GM23338 (cell line): Measurements from ENCODE around the gene SMG7. TPM values are rescaled to one million over a fixed set of nuclear protein-coding genes. Genes with fewer than 3 reads are reported as not detected.

Experiments
- ATAC-seq: fragments of 200-7000 bp; cut with Tn5 transposase; 3 replicates; pipeline ENCODE4 v1.9.1; 2020
- DNase-seq: peaks from one replicate; pipeline ENCODE4 v3.0.0-alpha.2; 2015; ENCODE audit warnings: low spot score
- H2AFZ ChIP-seq: fragments of 200-600 bp; sonication (generic); 2 replicates; pipeline ENCODE4 v1.8.0; 2016; ENCODE audit warnings: antibody characterized with exemption, mild to moderate bottlenecking, moderate library complexity
- H3F3A ChIP-seq: fragments of 200-600 bp; sonication (generic); replicated peaks from 2 replicates; pipeline ENCODE4 v1.8.0; 2017; ENCODE audit warnings: antibody characterized with exemption, mixed run types, low read depth
- H3K27ac ChIP-seq: fragments of 200-600 bp; sonication (generic); 2 replicates; pipeline ENCODE4 v1.6.1; 2016; ENCODE audit warnings: low read depth
- H3K27me3 ChIP-seq: fragments of 200-600 bp; sonication (generic); 2 replicates; pipeline ENCODE4 v1.8.0; 2016; ENCODE audit warnings: mild to moderate bottlenecking, mixed run types, moderate library complexity; ENCODE audit not compliant: insufficient read depth
- H3K36me3 ChIP-seq: fragments of 200-600 bp; sonication (generic); 2 replicates; pipeline ENCODE4 v1.8.0; 2016; ENCODE audit warnings: mild to moderate bottlenecking; ENCODE audit not compliant: insufficient read depth
- H3K4me1 ChIP-seq: fragments of 200-600 bp; sonication (generic); 2 replicates; pipeline ENCODE4 v1.8.0; 2016; ENCODE audit warnings: mild to moderate bottlenecking, moderate library complexity; ENCODE audit not compliant: insufficient read depth
- H3K4me2 ChIP-seq: fragments of 200-600 bp; sonication (generic); 2 replicates; pipeline ENCODE4 v1.7.1; 2017; ENCODE audit warnings: mixed run types
- H3K4me3 ChIP-seq: fragments of 200-600 bp; sonication (generic); 2 replicates; pipeline ENCODE4 v1.6.1; 2016; ENCODE audit warnings: mixed run types
- H3K79me2 ChIP-seq: fragments of 200-600 bp; sonication (generic); replicated peaks from 2 replicates; pipeline ENCODE4 v1.8.0; 2017; ENCODE audit warnings: mild to moderate bottlenecking; ENCODE audit not compliant: insufficient read depth
- H3K9me2 ChIP-seq: fragments of 200-600 bp; sonication (generic); 2 replicates; pipeline ENCODE4 v1.8.0; 2017; ENCODE audit not compliant: insufficient read depth
- H4K20me1 ChIP-seq: fragments of 200-600 bp; sonication (generic); replicated peaks from 2 replicates; pipeline ENCODE4 v1.8.0; 2017; ENCODE audit warnings: mild to moderate bottlenecking; ENCODE audit not compliant: insufficient read depth
- H3K27ac Mint-ChIP-seq: 2 replicates; pipeline ENCODE4 v1.8.0; 2020; ENCODE audit warnings: inconsistent platforms, mild to moderate bottlenecking, moderate library complexity, mixed read lengths
- H3K27me3 Mint-ChIP-seq: 3 replicates; pipeline ENCODE4 v1.8.0; 2022; ENCODE audit warnings: low read depth, mild to moderate bottlenecking, moderate library complexity, mixed read lengths, inconsistent platforms; ENCODE audit not compliant: insufficient read depth, poor library complexity
- H3K36me3 Mint-ChIP-seq: 3 replicates; pipeline ENCODE4 v1.8.0; 2021; ENCODE audit warnings: low read depth, mild to moderate bottlenecking, inconsistent platforms, moderate library complexity, mixed read lengths
- H3K4me1 Mint-ChIP-seq: 3 replicates; pipeline ENCODE4 v1.8.0; 2020; ENCODE audit warnings: mild to moderate bottlenecking, inconsistent platforms, mixed read lengths
- H3K4me3 Mint-ChIP-seq: 3 replicates; pipeline ENCODE4 v1.8.0; 2021; ENCODE audit warnings: moderate library complexity, mild to moderate bottlenecking, inconsistent platforms, mixed read lengths
- H3K9me3 Mint-ChIP-seq: 3 replicates; pipeline ENCODE4 v1.8.0; 2020; ENCODE audit warnings: moderate library complexity, mild to moderate bottlenecking, inconsistent platforms, mixed read lengths
- CREB1 ChIP-seq: fragments of 250-450 bp; sonication (Bioruptor Pico); IDR thresholded peaks from 2 replicates; pipeline ENCODE4 v1.5.0; 2020; ENCODE audit warnings: low read depth, mild to moderate bottlenecking, moderate library complexity
- NANOG ChIP-seq: IDR thresholded peaks from 2 replicates; pipeline ENCODE4 v1.6.1; 2016; ENCODE audit warnings: antibody characterized with exemption, borderline replicate concordance
- POLR2AphosphoS5 ChIP-seq: IDR thresholded peaks from 2 replicates; pipeline ENCODE4 v1.6.1; 2016; ENCODE audit warnings: antibody characterized with exemption, low read depth
- STAT1 ChIP-seq: IDR thresholded peaks from one replicate; pipeline ENCODE4 v1.6.1; 2016; ENCODE audit warnings: antibody characterized with exemption; ENCODE audit not compliant: unreplicated experiment
- ZNF114 ChIP-seq: fragments of 250-450 bp; sonication (Bioruptor Pico); IDR thresholded peaks from 2 replicates; pipeline ENCODE4 v1.5.0; 2020; ENCODE audit warnings: mild to moderate bottlenecking, moderate library complexity
- ZNF331 ChIP-seq: fragments of 250-450 bp; sonication (Bioruptor Pico); IDR thresholded peaks from 2 replicates; pipeline ENCODE4 v1.5.0; 2020; ENCODE audit warnings: low read depth, mild to moderate bottlenecking, moderate library complexity
- polyA plus RNA-seq: library from polyadenylated mRNA; unstranded; fragments of >200 nt; fragmentation: Nextera tagmentation; extraction: Ambion mirVana; gene quantifications from 2 replicates; pipeline ENCODE4 v1.2.1, GENCODE V29; 2016
- total RNA-seq: library from RNA; depleted of rRNA; stranded (reverse); fragments of >200 nt; shearing (Covaris generic); gene quantifications from 2 replicates; pipeline ENCODE4 v1.2.3, GENCODE V29; 2014
- TF ChIP-seq, protein P1 (sequence below): fragments of 250-450 bp; sonication (Bioruptor Pico); IDR thresholded peaks from 2 replicates; pipeline ENCODE4 v1.5.0; 2020; ENCODE audit warnings: mild to moderate bottlenecking, moderate library complexity

The SMG7 gene
- total and polyA plus RNA-seq, 2 experiments from 2014 or later: 33.0 to 79.4 TPM

DNA sequence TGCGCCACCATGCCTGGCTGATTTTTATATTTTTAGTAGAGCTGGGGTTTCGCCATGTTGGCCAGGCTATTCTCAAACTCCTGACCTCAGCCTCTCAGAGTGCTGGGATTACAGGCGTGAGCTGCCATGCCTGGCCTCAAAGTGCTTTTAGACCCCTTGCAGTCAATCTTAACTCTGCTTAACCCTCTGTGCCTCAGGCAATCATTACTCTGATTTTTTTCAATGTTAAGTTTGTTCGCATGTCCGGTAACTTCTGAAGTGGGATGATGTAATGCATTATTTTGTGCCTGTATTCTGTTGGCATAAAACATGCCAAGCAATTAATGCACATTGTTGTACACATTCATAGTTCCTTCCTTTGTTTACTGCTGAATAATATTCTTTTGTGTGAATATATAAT, 18.6 kb downstream of the SMG7 start (continued):
- TF ChIP-seq, protein P1, sequence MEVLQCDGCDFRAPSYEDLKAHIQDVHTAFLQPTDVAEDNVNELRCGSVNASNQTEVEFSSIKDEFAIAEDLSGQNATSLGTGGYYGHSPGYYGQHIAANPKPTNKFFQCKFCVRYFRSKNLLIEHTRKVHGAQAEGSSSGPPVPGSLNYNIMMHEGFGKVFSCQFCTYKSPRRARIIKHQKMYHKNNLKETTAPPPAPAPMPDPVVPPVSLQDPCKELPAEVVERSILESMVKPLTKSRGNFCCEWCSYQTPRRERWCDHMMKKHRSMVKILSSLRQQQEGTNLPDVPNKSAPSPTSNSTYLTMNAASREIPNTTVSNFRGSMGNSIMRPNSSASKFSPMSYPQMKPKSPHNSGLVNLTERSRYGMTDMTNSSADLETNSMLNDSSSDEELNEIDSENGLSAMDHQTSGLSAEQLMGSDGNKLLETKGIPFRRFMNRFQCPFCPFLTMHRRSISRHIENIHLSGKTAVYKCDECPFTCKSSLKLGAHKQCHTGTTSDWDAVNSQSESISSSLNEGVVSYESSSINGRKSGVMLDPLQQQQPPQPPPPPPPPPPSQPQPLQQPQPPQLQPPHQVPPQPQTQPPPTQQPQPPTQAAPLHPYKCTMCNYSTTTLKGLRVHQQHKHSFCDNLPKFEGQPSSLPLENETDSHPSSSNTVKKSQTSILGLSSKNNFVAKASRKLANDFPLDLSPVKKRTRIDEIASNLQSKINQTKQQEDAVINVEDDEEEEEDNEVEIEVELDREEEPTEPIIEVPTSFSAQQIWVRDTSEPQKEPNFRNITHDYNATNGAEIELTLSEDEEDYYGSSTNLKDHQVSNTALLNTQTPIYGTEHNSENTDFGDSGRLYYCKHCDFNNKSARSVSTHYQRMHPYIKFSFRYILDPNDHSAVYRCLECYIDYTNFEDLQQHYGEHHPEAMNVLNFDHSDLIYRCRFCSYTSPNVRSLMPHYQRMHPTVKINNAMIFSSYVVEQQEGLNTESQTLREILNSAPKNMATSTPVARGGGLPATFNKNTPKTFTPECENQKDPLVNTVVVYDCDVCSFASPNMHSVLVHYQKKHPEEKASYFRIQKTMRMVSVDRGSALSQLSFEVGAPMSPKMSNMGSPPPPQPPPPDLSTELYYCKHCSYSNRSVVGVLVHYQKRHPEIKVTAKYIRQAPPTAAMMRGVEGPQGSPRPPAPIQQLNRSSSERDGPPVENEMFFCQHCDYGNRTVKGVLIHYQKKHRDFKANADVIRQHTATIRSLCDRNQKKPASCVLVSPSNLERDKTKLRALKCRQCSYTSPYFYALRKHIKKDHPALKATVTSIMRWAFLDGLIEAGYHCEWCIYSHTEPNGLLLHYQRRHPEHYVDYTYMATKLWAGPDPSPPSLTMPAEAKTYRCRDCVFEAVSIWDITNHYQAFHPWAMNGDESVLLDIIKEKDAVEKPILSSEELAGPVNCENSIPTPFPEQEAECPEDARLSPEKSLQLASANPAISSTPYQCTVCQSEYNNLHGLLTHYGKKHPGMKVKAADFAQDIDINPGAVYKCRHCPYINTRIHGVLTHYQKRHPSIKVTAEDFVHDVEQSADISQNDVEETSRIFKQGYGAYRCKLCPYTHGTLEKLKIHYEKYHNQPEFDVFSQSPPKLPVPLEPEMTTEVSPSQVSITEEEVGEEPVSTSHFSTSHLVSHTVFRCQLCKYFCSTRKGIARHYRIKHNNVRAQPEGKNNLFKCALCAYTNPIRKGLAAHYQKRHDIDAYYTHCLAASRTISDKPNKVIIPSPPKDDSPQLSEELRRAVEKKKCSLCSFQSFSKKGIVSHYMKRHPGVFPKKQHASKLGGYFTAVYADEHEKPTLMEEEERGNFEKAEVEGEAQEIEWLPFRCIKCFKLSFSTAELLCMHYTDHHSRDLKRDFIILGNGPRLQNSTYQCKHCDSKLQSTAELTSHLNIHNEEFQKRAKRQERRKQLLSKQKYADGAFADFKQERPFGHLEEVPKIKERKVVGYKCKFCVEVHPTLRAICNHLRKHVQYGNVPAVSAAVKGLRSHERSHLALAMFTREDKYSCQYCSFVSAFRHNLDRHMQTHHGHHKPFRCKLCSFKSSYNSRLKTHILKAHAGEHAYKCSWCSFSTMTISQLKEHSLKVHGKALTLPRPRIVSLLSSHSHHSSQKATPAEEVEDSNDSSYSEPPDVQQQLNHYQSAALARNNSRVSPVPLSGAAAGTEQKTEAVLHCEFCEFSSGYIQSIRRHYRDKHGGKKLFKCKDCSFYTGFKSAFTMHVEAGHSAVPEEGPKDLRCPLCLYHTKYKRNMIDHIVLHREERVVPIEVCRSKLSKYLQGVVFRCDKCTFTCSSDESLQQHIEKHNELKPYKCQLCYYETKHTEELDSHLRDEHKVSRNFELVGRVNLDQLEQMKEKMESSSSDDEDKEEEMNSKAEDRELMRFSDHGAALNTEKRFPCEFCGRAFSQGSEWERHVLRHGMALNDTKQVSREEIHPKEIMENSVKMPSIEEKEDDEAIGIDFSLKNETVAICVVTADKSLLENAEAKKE (CRISPR knock-in tag): no peak
- TF ChIP-seq ZNF331 (CRISPR knock-in tag) (no peak), POLR2AphosphoS5 (no peak), ZNF114 (CRISPR knock-in tag) (no peak), STAT1 (no peak)

DNA sequence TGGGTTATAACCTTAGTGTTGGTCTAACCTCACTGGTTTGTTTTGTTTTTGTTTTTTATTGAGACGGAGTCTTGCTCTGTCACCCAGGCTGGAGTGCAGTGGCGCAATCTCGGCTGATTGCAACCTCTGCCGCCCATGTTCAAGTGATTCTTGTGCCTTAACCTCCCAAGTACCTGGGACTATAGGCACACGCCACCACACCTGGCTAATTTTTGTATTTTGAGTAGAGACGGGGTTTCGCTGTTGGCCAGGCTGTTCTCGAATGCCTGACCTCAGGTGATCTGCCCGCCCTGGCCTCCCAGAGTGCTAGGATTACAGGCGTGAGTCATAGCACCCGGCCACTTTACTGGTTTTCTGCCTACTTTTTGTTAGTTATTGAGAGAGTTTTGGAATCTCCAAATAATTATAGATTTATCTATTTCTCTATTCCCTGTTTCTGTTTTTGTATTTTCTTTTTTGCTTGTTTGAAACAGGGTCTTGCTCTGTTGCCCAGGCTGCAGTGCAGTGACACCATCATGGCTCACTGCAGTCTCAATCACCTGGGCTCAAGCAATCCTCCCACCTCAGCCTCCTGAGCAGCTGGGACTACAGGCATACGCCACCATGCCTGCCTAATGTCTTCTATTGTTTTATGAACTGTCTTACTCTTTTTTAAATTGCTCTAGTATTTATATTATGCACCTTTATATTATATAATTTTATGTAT, 21.4 kb downstream of the SMG7 start:
- peaks cover 19% of the 10 kb centered on the region for H4K20me1 ChIP-seq
- Mint-ChIP-seq H3K36me3 (no peaks in the 10 kb centered on the region), H3K4me3 (no peak overlapping the region), H3K27ac (no peak overlapping the region), H3K4me1 (peaks cover 7% of the 10 kb centered on the region), H3K9me3 (no peaks in the 10 kb centered on the region), H3K27me3 (no peaks in the 10 kb centered on the region)
- H3K4me2 ChIP-seq: no peak overlapping the region
- peaks cover 2% of the 10 kb centered on the region; the same call in 1 of the 2 replicates for H3K4me1 ChIP-seq
- DNase-seq (no peak), ATAC-seq (no peak)
- no peak overlapping the region for H3K4me3 ChIP-seq
- H3K79me2 ChIP-seq: peaks cover 100% of the 10 kb centered on the region
- no peak overlapping the region for H2AFZ ChIP-seq
- H3F3A ChIP-seq: no peaks in the 10 kb centered on the region
- H3K27ac ChIP-seq: 0 out of 2 replicates have a peak overlapping the region, but pooled peaks have one; percentile 29
- no peaks in the 10 kb centered on the region for H3K36me3 ChIP-seq
- H3K27me3 ChIP-seq: no peaks in the 10 kb centered on the region
- H3K9me2 ChIP-seq: no peaks in the 10 kb centered on the region
- TF ChIP-seq NANOG (no peak), POLR2AphosphoS5 (no peak), CREB1 (CRISPR knock-in tag) (no peak)
- TF ChIP-seq, protein P1 (CRISPR knock-in tag): no peak
